Sigmoid colon (tissue), 4 donors: ENCODE data around the gene HELLS.

Experiments
- EP300 ChIP-seq, 4 donors: sonication (generic); formaldehyde crosslinking; IDR thresholded peaks; one replicate each; pipeline ENCODE4 v1.6.1; 2017; ENCODE audit warnings: antibody characterized with exemption in 4 of 4
- TF ChIP-seq, protein P1 (sequence below), 4 experiments: fragments of 450-650 bp in 3 of 4; fragments of 200-600 bp in 1 of 4; IDR thresholded peaks; one replicate each; pipeline ENCODE4 v1.5.1; 2016 to 2019; ENCODE audit warnings: antibody characterized with exemption in 4 of 4, mild to moderate bottlenecking in 3 of 4, moderate library complexity in 2 of 4

- TF ChIP-seq EP300 (IDR thresholded peaks at IDR 0.05), result no peak
- TF ChIP-seq, protein P1, sequence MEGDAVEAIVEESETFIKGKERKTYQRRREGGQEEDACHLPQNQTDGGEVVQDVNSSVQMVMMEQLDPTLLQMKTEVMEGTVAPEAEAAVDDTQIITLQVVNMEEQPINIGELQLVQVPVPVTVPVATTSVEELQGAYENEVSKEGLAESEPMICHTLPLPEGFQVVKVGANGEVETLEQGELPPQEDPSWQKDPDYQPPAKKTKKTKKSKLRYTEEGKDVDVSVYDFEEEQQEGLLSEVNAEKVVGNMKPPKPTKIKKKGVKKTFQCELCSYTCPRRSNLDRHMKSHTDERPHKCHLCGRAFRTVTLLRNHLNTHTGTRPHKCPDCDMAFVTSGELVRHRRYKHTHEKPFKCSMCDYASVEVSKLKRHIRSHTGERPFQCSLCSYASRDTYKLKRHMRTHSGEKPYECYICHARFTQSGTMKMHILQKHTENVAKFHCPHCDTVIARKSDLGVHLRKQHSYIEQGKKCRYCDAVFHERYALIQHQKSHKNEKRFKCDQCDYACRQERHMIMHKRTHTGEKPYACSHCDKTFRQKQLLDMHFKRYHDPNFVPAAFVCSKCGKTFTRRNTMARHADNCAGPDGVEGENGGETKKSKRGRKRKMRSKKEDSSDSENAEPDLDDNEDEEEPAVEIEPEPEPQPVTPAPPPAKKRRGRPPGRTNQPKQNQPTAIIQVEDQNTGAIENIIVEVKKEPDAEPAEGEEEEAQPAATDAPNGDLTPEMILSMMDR (IDR thresholded peaks at IDR 0.05), result no peak
These were observed 95.0 kb downstream of the HELLS start for GRCh38 chr10:94640562-94640961.
